GM18867 (cell line): ENCODE data around the gene ATP10B.

Experiments used
- ATAC-seq: cut with Tn5 transposase; IDR thresholded peaks from one replicate; pipeline ENCODE4 v1.9.1; 2021; ENCODE audit warnings: mild to moderate bottlenecking, moderate library complexity; ENCODE audit not compliant: unreplicated experiment

The ATP10B gene

GRCh38 chr5:160573318-160573717, 278.7 kb downstream of the ATP10B start:
- ATAC-seq = no peak

GRCh38 chr5:160567031-160567705, 284.8 kb downstream of the ATP10B start:
- no peak for ATAC-seq

DNA sequence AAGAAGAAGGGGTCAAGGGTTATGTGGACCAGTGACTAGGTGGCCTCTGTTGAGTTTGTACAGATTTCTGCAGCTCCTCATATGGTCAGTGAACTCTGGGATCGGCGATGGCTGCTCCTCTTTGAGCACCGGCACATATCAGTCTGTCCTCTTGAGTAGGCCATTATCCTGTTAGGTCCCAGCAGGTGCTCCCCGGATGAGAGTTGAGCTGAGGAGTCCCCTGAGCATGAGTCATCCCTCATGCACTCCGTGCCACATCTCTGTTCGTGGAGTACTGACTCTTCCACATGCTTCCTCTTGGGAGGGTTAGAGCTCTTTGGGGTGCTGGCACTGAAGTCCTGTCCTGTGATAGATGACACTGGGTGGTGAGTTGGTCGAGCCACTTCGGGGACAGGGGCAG, 286.6 kb downstream of the ATP10B start:
- ATAC-seq = no peak

DNA sequence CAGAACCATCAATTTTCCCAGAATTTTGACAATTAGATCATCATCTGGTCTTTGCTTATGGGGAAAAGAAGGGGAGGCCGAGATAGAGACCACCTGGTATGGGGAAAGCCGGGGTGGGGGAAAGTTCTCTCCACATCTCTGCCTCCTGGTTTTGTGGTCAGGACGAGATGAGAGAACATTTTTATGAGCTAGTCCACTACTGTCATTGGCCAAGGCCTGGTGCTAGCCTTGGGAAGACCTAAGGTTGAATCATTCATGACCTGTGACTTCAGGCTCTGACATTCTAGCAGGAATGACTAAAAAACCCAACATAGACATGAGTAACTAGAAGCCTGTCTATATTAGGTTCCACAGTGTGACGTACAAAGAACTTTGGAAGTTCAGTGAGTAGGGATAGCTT, 295.2 kb downstream of the ATP10B start:
- ATAC-seq = no peak

DNA sequence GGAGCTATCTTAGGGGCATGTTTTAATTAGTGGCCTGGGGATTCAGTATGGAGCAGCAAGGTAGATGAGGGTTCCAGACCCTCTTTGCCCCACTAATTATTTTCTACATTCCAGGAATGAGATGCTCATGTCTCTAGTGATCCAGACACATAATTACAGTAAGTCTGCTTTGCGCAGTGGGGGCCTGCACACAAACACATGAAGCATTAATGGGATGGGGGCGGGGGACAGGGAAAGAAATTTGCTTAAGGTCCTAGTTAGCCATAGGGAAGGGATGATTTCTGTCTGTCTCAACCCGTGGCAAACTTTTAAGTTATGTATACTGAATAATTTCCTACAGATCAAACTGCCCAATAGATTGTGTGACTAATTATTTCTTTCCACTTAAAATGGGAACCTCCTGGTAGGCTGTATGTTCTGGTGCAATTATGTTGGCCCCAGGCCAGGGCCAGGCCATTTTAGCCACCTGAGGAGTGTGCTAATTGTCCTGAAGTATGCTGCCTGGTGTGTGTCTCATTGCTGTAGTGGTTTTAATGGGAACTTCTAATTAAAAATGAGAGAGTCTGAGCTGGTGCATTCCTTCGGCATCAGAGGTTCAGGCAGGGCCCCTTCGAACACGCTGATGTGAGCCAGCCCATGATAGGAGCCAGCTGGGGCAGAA, 295.9 kb downstream of the ATP10B start:
- no peak for ATAC-seq

- ATAC-seq = no peak
These were observed 296.4 kb downstream of the ATP10B start for GRCh38 chr5:160555581-160555970.

GRCh38 chr5:160550075-160550474, 301.9 kb downstream of the ATP10B start:
- ATAC-seq = no peak

GRCh38 chr5:160548949-160549645, 302.9 kb downstream of the ATP10B start:
- ATAC-seq = no peak

DNA sequence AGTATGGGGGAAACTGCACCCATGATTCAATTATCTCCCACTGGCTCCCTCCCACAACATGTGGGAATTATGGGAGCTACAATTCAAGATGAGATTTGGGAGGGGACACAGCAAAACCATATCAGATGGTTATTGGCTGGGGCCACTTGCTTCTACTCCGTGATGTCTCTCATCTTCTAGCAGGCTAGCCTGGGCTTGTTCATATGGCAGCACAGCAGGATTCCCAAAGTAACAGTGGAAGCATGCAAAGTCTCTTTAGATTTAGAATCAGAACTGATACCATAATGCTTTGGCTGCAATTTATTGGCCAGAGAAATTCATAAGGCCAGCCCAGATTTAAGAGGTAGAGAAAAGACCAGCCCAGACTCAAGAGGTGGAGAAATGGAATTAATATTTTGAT, 304.1 kb downstream of the ATP10B start:
- ATAC-seq = no peak

GRCh38 chr5:160547061-160547460, 304.9 kb downstream of the ATP10B start:
- no peak for ATAC-seq

- ATAC-seq = no peak
These were observed 306.2 kb downstream of the ATP10B start for GRCh38 chr5:160545832-160546231.

- no peak for ATAC-seq
These were observed 308.6 kb downstream of the ATP10B start for GRCh38 chr5:160543395-160543794.

DNA sequence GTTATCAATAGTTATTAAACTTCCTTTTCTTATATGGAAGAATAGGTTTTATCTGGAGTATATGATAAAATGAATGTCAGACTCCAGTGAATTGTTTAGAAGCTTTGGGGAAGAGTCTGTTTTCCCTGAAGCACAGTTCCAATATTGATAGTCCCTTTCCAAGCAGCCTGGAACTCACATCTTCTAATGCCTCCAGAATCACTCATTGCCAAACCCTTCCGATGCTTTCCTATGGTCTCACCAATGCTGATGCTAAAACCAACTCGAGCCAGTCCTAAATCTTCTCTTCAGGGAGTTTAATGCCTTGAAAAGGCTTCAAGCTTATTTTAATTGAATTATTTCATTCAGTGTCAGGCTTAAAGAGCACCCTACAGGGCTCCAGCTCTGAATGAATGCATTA, 309.2 kb downstream of the ATP10B start:
- ATAC-seq = no peak

- no peak for ATAC-seq
These were observed 309.7 kb downstream of the ATP10B start for GRCh38 chr5:160542281-160542680.

GRCh38 chr5:160539431-160539830, 312.6 kb downstream of the ATP10B start:
- ATAC-seq = peak; percentile 50

GRCh38 chr5:160537940-160538339, 314.1 kb downstream of the ATP10B start:
- ATAC-seq = peak; percentile 87

DNA sequence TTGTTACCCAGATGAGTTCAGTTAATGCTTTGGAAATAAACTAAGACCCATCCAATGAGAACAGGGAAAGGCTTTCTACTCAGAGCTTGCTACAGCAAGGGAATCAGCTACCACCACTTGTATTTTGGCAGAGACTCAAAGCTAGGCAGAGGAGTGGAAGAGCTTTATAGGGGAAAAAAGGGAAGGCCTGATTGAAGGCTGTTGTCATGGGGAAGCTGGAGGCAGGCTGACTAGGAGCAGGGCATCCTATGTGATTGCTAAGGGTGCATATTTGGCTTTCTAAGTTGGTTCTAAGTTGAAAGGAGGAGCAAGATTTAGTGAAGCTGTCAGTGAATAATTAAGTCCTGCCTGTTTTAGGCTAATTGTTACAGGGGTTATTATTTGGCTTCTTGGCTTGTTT, 314.9 kb downstream of the ATP10B start:
- ATAC-seq = no peak

DNA sequence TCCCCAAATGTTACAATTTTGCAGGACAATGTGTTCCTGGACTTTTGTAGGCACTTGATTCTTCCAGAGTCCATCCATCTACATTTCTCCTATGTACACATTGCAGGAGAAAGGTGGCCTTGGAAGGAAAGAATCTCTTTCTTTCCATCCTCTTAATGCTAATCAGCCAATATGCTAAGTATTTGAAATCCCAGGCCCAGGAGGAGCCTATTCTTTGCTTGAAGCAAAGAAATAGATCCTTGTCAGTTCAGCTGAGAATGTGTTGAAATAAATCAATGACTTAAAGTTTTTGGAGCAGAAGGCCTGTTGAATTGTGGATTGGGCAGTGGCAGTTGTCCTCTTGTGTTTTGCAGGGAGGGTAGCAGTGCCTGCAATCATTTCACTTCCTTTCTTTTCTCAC, 317.1 kb downstream of the ATP10B start:
- ATAC-seq = no peak

- no peak for ATAC-seq
These were observed 317.9 kb downstream of the ATP10B start for GRCh38 chr5:160534125-160534524.

- no peak for ATAC-seq
These were observed 326.3 kb downstream of the ATP10B start for GRCh38 chr5:160525471-160526261.

- ATAC-seq = no peak
These were observed 327.2 kb downstream of the ATP10B start for GRCh38 chr5:160524827-160525226.
